ENCODE results near the gene PTPN5. TPM values are rescaled to one million over a fixed set of nuclear protein-coding genes. Genes with fewer than 3 reads are reported as not detected.

PTPN5 gene
- total RNA-seq, 2 experiments from 2014 or later, result not detected

DNA sequence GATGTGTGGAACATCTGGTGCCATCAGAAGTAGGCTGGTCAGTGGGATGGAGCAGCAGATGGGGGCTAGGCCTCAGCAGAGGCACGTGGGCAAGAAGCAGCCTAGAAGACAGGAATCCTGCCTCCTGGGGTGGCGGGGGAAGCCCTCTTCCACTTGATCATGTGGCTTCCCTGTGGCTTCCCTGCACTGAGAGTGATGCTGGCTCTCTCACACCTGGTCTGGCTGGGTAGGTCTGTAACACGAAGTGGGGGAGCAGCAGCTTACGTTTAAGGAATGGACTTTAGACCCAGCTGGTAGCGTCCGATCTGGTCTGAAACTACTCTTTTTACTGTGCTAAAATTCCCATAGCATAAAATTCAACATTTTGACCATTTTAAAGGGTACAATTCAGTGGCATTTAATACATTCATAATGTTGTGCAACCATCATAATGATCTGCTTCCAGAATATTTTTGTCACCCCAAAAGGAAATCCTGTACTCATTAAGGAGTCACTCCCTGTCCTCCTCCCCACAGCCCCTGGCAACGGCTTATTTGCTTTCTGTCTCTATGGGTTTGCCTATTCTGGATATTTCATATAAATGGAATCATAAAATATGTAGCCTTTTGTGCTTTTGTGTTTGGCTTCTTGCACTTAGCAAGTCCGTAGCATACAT lies 21.7 kb downstream of the PTPN5 start:
- intact Hi-C loops (cut with micrococcal nuclease; ENCODE audit: unreplicated experiment), result loop anchor here (10.0 kb wide), 1 partner anchor 225 kb away; no protein-coding TSS in a partner anchor
- CTCF ChIA-PET (ENCODE audit: unreplicated experiment), result no interaction called here
- Histone ChIP-seq H3K4me1 (ENCODE audit: insufficient read depth, low read length, poor library complexity, severe bottlenecking) (peaks cover 19% of the 10 kb centered on the region), H3K27ac (ENCODE audit: low read depth, low read length, poor library complexity, severe bottlenecking) (no peak overlapping the region), H3K4me3 (ENCODE audit: low read depth, low read length, poor library complexity, severe bottlenecking) (no peak overlapping the region), H3K36me3 (ENCODE audit: insufficient read depth, low read length) (no peaks in the 10 kb centered on the region), H3K79me2 (ENCODE audit: insufficient read depth, low read depth, low read length) (no peaks in the 10 kb centered on the region), H3K9me2 (ENCODE audit: insufficient read depth, low read length) (no peaks in the 10 kb centered on the region), H4K20me1 (ENCODE audit: insufficient read depth, low read length) (no peaks in the 10 kb centered on the region), H3K4me2 (ENCODE audit: low read length) (no peak overlapping the region), H3K9me3 (ENCODE audit: low read length) (no peaks in the 10 kb centered on the region), H2AFZ (ENCODE audit: low read length) (no peak overlapping the region)
- TF ChIP-seq, protein P1, sequence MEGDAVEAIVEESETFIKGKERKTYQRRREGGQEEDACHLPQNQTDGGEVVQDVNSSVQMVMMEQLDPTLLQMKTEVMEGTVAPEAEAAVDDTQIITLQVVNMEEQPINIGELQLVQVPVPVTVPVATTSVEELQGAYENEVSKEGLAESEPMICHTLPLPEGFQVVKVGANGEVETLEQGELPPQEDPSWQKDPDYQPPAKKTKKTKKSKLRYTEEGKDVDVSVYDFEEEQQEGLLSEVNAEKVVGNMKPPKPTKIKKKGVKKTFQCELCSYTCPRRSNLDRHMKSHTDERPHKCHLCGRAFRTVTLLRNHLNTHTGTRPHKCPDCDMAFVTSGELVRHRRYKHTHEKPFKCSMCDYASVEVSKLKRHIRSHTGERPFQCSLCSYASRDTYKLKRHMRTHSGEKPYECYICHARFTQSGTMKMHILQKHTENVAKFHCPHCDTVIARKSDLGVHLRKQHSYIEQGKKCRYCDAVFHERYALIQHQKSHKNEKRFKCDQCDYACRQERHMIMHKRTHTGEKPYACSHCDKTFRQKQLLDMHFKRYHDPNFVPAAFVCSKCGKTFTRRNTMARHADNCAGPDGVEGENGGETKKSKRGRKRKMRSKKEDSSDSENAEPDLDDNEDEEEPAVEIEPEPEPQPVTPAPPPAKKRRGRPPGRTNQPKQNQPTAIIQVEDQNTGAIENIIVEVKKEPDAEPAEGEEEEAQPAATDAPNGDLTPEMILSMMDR (conservative IDR thresholded peaks at IDR 0.05; ENCODE audit: low read length), result no peak
- TF ChIP-seq EZH2phosphoT487 (IDR thresholded peaks at IDR 0.05; ENCODE audit: borderline replicate concordance, low read depth, low read length), result no peak
- DNase-seq (ENCODE audit: low spot score), result peak; percentile 20
- POLR2A ChIA-PET, result interaction anchor here (1.4 kb wide), 1 partner anchor 26 kb away, joined by 5 read pairs; no protein-coding TSS in a partner anchor
- BruUV-seq (replicated peaks), result no TSS peak

DNA sequence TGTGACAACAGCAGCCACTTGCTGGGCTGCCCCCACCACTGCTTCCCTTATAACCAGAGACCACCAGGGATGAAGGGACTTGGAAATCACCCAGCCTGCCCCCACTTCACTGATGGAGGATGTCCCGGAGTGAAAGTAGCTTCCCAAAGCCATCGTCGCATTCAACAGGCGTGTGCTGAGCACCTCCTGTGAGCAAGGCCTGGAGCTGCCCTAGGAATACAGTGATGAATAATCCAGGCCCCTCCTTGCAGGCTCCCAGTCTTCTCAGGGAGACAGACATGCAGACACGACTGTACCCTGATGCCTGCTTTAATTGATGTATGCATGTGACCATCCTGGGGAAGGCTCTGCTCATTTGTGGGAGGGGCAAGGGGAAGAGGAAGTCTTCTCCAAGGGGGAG lies 22.6 kb downstream of the PTPN5 start:
- intact Hi-C loops (cut with micrococcal nuclease; ENCODE audit: unreplicated experiment), result loop anchor here (10.0 kb wide), 1 partner anchor 224 kb away; no protein-coding TSS in a partner anchor
- H3K4me1 ChIP-seq (ENCODE audit: insufficient read depth, low read length, poor library complexity, severe bottlenecking), result peaks cover 19% of the 10 kb centered on the region
- no peaks in the 10 kb centered on the region for H4K20me1 ChIP-seq (ENCODE audit: insufficient read depth, low read length)
- no peaks in the 10 kb centered on the region for H3K9me2 ChIP-seq (ENCODE audit: insufficient read depth, low read length)
- ChIA-PET CTCF (ENCODE audit: unreplicated experiment) (interaction anchor here (0.9 to 1.2 kb wide), 2 partner anchors 9 to 11 kb away, joined by 4 to 5 read pairs; no protein-coding TSS in a partner anchor), POLR2A (interaction anchor here (0.6 to 1.4 kb wide), 3 partner anchors 15 to 196 kb away, joined by 3 to 5 read pairs (median 4); no protein-coding TSS in a partner anchor)
- no peak overlapping the region for H3K4me3 ChIP-seq (ENCODE audit: low read depth, low read length, poor library complexity, severe bottlenecking)
- no peaks in the 10 kb centered on the region for H3K36me3 ChIP-seq (ENCODE audit: insufficient read depth, low read length)
- no peak for TF ChIP-seq EZH2phosphoT487 (IDR thresholded peaks at IDR 0.05; ENCODE audit: borderline replicate concordance, low read depth, low read length)
- TF ChIP-seq, protein P1 (conservative IDR thresholded peaks at IDR 0.05; ENCODE audit: low read length), result no peak
- DNase-seq (ENCODE audit: low spot score), result no peak
- H3K27ac ChIP-seq (ENCODE audit: low read depth, low read length, poor library complexity, severe bottlenecking), result no peak overlapping the region
- no peak overlapping the region for H2AFZ ChIP-seq (ENCODE audit: low read length)
- H3K79me2 ChIP-seq (ENCODE audit: insufficient read depth, low read depth, low read length), result no peaks in the 10 kb centered on the region
- H3K4me2 ChIP-seq (ENCODE audit: low read length), result no peak overlapping the region
- H3K9me3 ChIP-seq (ENCODE audit: low read length), result no peaks in the 10 kb centered on the region
- BruUV-seq (replicated peaks), result no TSS peak

DNA sequence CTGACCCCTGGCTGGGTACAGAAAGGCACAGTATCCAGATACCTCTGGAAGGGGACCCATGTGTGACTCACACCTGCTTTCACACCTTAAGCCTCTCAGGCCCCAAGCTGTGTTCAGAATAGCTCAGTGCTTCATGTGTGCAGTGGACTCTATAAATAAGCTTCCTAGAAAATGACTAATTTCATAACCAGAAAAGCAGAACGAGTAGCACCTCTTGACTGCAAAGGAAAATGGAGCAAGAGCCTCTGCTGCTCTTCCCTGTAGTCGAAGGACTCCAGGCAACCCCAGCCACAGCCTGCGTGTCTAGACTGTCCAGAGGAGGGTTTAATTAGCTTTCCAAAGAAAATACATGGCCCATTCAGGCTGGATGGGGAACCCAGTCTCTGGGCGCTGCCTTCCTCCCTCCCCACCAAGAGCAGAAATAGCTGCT lies 23.1 kb downstream of the PTPN5 start:
- Histone ChIP-seq H3K4me3 (ENCODE audit: low read depth, low read length, poor library complexity, severe bottlenecking) (no peak overlapping the region), H3K4me2 (ENCODE audit: low read length) (no peak overlapping the region), H3K9me2 (ENCODE audit: insufficient read depth, low read length) (no peaks in the 10 kb centered on the region), H2AFZ (ENCODE audit: low read length) (no peak overlapping the region), H3K9me3 (ENCODE audit: low read length) (no peaks in the 10 kb centered on the region), H3K79me2 (ENCODE audit: insufficient read depth, low read depth, low read length) (no peaks in the 10 kb centered on the region), H3K27ac (ENCODE audit: low read depth, low read length, poor library complexity, severe bottlenecking) (no peak overlapping the region), H4K20me1 (ENCODE audit: insufficient read depth, low read length) (no peaks in the 10 kb centered on the region), H3K4me1 (ENCODE audit: insufficient read depth, low read length, poor library complexity, severe bottlenecking) (peaks cover 19% of the 10 kb centered on the region), H3K36me3 (ENCODE audit: insufficient read depth, low read length) (no peaks in the 10 kb centered on the region)
- TF ChIP-seq, protein P1 (conservative IDR thresholded peaks at IDR 0.05; ENCODE audit: low read length), result no peak
- ChIA-PET CTCF (ENCODE audit: unreplicated experiment) (interaction anchor here (0.9 to 1.2 kb wide), 2 partner anchors 10 to 11 kb away, joined by 4 to 5 read pairs; no protein-coding TSS in a partner anchor), POLR2A (interaction anchor here (0.6 to 1.4 kb wide), 3 partner anchors 16 to 196 kb away, joined by 3 to 5 read pairs (median 4); no protein-coding TSS in a partner anchor)
- peak; percentile 16 for DNase-seq (ENCODE audit: low spot score)
- no TSS peak for BruUV-seq (replicated peaks)
- intact Hi-C loops (cut with micrococcal nuclease; ENCODE audit: unreplicated experiment), result loop anchor here (10.0 kb wide), 1 partner anchor 224 kb away; no protein-coding TSS in a partner anchor
